K562 (cell line): Measurements from ENCODE around the gene SRSF1.

Experiments used
- CTCF ChIP-seq, 3 experiments: IDR thresholded peaks in 2 of 3; conservative IDR thresholded peaks in 1 of 3; 2 replicates each; pipeline ENCODE4 v1.5.1; 2011 to 2012; ENCODE audit warnings: low read length in 3 of 3, mild to moderate bottlenecking in 3 of 3, control low read depth in 2 of 3, improper control_type of control experiment in 1 of 3, inconsistent platforms in 1 of 3, low read depth in 1 of 3, mixed read lengths in 1 of 3, moderate library complexity in 1 of 3; ENCODE audit not compliant: insufficient read depth in 2 of 3
- EZH2 ChIP-seq: IDR thresholded peaks from 2 replicates; pipeline ENCODE4 v1.6.1; 2012; ENCODE audit warnings: low read depth, mild to moderate bottlenecking, inconsistent platforms, low read length, borderline replicate concordance
- GABPA ChIP-seq: fragments of 200-800 bp; sonication (Bioruptor generic); conservative IDR thresholded peaks from 2 replicates; pipeline ENCODE4 v1.6.1; 2016; ENCODE audit warnings: low read depth, missing genetic modification characterization, missing compliant biosample characterization
- JUNB ChIP-seq: fragments of 450-650 bp; formaldehyde crosslinking; conservative IDR thresholded peaks from 2 replicates; pipeline ENCODE4 v1.4.0; 2020; ENCODE audit warnings: mild to moderate bottlenecking
- OTX1 ChIP-seq: fragments of 450-650 bp; formaldehyde crosslinking; IDR thresholded peaks from 2 replicates; pipeline ENCODE4 v1.4.0; 2022; ENCODE audit warnings: mild to moderate bottlenecking
- SRSF9 ChIP-seq: fragments of 200-400 bp; formaldehyde crosslinking; IDR thresholded peaks from 2 replicates; pipeline ENCODE4 v1.6.1; 2017; ENCODE audit warnings: low read depth, low read length, borderline replicate concordance
- TCF7L2 ChIP-seq: fragments of 150-350 bp; IDR thresholded peaks from 2 replicates; pipeline ENCODE4 v1.6.1; 2016; ENCODE audit warnings: low read depth, mild to moderate bottlenecking, low read length, moderate library complexity
- TCFL5 ChIP-seq: fragments of 250-450 bp; sonication (Bioruptor Pico); conservative IDR thresholded peaks from 2 replicates; pipeline ENCODE4 v1.6.1; 2021; ENCODE audit warnings: mild to moderate bottlenecking, moderate library complexity, matching md5 sums
- THRA ChIP-seq: fragments of 450-650 bp; IDR thresholded peaks from 2 replicates; pipeline ENCODE4 v1.6.1; 2017; ENCODE audit warnings: mild to moderate bottlenecking, moderate library complexity
- ZNF143 ChIP-seq: sonication (generic); formaldehyde crosslinking; IDR thresholded peaks from 2 replicates; pipeline ENCODE4 v1.9.0; 2022; ENCODE audit warnings: mild to moderate bottlenecking, missing genetic modification reagents
- ZNF274 ChIP-seq: IDR thresholded peaks from 2 replicates; pipeline ENCODE4 v1.6.1; 2011; ENCODE audit warnings: low read depth, mild to moderate bottlenecking, low read length, moderate library complexity, borderline replicate concordance
- ZNF395 ChIP-seq: fragments of 200-800 bp; sonication (Bioruptor generic); IDR thresholded peaks from 2 replicates; pipeline ENCODE4 v1.6.1; 2017; ENCODE audit warnings: missing genetic modification characterization, missing compliant biosample characterization
- ZNF766 ChIP-seq: fragments of 200-800 bp; sonication (Bioruptor generic); conservative IDR thresholded peaks from 2 replicates; pipeline ENCODE4 v1.6.1; 2016; ENCODE audit warnings: missing genetic modification characterization, missing compliant biosample characterization

GRCh38 chr17:57970710-57971109, 36.3 kb downstream of the SRSF1 start:
- no peak for TF ChIP-seq TCF7L2
- TF ChIP-seq ZNF395, result no peak
- TF ChIP-seq ZNF766 (CRISPR knock-in tag), result no peak
- TF ChIP-seq GABPA (tag), result no peak
- no peak for TF ChIP-seq CTCF (IDR thresholded peaks at IDR 0.05 in 2 of 3, conservative IDR thresholded peaks at IDR 0.05 in 1 of 3; ENCODE audit: insufficient read depth in 2 of 3, low read depth in 1 of 3, low read length in 3 of 3)
- no peak for TF ChIP-seq TCFL5
- no peak for TF ChIP-seq EZH2
- no peak for TF ChIP-seq OTX1 (CRISPR knock-in tag)
- no peak for TF ChIP-seq ZNF143
- no peak for TF ChIP-seq THRA
- no peak for TF ChIP-seq ZNF274
- no peak for TF ChIP-seq JUNB (CRISPR knock-in tag)
- TF ChIP-seq SRSF9, result no peak
